NCI-H2107 treated with DMSO at 0.1 percent for 48 hours (cell line): ENCODE results near the gene ARMH2.
"Not testable (repeated sequence)": the region's sequence is repeated elsewhere in the genome, so short reads cannot be mapped to it uniquely, and the experiment has no call there.

ENCODE experiments used
- DNase-seq: peaks from one replicate; lab custom pipeline; 2025; ENCODE audit not compliant: unreplicated experiment; lab: John Stamatoyannopoulos, UW

ARMH2 gene

DNA sequence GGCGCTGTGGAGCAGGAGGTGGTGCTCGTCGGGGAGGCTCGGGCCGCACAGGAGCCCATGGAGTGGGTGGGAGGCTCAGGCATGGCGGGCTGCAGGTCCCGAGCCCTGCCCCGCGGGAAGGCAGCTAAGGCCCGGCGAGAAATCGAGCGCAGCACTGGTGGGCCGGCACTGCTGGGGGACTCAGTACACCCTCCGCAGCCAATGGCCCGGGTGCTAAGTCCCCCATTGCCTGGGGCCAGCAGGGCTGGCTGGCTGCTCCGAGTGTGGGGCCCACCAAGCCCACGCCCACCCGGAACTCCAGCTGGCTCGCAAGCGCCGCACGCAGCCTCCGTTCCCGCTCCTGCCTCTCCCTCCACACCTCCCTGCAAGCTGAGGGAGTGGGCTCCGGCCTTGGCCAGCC is 32.7 kb downstream of the ARMH2 start:
- DNase-seq = not testable (repeated sequence)

DNA sequence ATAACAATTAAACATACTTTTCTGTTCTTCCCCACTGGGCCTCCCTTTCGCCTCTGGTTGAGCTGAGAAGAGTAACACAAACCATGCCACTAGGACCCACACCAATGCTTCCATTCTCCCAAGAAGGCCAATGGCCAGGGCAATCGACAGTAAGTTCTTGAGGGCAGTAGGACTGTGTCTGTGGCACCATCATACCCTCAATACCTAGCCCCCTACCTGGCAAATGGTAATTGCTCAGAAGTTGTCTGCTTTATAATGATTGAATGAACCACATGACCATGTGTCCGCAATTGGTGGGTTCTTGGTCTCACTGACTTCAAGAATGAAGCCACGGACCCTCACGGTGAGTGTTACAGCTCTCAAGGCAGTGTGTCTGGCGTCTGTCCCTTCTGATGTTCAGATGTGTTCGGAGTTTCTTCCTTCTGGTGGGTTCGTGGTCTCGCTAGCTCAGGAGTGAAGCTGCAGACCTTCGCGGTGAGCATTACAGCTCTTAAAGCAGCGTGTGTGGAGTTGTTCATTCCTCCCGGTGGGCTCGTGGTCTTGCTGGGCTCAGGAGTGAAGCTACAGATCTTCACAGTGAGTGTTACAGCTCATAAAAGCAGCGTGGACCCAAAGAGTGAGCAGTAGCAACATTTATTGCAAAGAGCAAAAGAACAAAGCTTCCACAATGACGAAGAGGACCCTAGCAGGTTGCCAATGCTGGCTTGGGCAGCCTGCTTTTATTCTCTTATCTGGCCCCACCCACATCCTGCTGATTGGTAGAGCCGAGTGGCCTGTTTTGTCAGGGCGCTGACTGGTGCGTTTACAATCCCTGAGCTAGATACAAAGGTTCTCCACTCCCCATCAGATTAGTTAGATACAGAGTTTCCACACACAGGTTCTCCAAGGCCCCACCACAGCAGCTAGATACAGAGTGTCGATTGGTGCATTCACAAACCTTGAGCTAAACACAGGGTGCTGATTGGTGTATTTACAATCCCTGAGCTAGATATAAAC is 33.6 kb downstream of the ARMH2 start:
- not testable (repeated sequence) for DNase-seq

DNA sequence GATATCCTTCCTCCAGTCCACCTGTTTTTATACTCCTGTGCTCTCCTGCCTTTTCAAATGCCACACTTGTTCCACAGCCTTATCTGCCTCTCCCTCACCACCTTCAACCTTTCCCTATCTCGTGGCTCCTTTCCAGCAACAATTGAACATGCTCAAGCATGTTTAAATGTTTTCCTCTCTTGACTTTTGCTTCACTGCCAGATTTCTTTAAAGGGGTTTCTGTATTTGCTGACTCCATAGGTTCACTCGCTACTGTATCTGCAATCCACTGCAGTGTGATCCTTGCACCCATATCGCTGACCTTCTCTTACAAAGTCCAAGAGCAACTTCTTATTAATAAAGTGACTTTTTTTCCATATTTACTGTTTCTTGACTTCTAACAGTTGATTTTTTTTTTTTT is 35.1 kb downstream of the ARMH2 start:
- DNase-seq = no peak

DNA sequence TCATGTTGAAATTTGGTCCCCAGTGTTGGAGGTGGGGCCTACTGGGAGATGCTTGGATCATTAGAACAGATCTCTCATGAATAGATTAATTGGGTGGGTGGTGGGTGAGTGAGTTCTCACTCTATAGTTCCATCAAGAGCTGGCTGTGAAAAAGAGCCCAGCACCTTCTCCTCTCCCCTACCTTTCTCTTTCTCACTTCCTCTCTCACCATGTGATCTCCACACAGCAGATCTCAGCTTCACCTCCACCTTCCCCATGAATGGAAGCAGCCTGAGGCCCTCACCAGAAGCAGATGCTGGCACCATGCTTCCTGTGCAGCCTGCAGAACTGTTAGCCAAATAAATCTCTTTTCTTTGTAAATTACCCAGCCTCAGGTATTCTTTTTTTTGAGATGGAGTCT is 36.9 kb downstream of the ARMH2 start:
- no peak for DNase-seq

DNA sequence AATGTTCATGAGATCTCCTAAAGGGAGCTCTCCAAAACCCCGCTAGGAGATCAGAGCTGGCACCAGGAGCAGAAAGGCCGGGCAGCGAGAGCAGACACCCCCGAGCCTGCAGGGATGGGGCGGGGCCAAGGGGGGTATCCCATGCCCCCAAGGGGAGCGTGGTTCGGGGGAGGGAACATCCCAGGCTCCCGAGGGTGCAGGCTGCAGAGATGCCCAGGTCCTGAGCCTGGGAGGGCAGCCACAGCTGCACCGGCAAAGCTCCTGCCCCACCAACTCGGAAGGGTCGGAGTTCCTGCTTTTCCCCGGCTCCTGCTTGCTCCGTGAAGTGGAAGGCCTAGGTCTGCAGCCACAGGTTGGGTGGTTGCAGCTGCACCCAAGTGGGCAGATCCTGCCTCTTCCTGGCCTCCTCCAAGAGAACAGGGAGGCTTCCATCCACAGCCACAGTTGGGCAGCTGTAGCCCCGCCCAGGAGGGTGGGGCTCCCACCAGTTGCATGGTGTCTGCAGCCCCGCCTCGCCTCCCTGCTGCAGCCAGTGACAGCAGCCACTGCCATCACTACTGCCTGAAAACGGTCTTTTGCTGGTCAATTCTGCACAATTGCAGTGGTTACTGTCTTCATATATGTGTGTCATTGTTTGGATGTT is 37.4 kb downstream of the ARMH2 start:
- DNase-seq = no peak

DNA sequence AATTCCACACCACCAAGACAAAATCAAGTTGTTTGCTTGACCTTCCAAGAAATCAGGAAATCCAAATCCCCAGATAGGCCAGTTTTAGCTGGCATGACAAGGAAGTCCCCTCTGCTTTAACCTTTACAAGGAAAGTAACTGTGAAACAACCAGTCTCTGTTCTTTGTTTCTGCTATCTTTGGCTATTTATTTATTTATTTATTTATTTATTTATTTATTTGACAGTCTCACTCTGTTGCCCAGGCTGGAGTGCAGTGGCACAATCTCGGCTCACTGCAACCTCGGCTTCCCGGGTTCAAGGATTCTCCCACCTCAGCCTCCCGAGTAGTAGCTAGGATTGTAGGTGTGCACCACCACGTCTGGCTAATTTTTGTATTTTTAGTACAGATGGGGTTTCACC is 38.5 kb downstream of the ARMH2 start:
- DNase-seq = no peak

DNA sequence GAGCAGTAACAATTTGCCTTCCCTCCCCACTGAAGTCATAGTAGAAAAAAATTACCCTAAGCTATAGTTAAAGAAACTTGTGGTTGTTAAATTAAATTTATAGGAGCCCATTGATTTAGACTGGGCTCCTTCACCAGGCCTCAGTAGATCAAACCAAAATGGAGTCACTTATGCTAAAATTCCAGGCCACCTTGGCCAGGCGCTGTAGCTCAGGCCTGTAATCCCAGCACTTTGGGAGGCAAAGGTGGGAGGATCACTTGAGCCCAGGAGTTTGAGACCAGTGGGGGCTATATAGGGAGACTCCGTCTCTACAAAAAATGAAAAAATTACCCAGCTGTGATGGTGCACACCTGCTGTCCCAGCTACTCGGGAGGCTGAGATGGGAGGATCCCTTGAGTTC is 39.0 kb downstream of the ARMH2 start:
- no peak for DNase-seq

DNA sequence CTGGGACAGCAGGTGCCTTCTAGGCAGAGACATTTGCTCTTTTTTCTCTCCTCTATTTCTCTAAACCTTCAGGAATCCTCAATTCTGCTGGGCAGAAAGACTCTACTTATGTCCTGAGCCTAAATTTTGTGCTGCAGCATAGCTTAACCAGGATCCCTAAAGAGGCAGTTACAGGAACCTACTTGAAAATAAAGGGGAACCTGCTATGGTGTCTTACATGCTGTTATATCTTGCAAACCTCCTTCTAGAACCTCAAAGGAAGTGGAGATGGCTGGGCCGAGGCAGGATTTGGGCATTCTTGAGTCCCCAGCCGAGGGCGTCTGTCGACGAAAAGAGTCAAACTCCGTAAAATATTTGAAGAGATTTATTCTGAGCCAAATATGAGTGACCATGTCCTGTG is 41.1 kb downstream of the ARMH2 start:
- DNase-seq = no peak

DNA sequence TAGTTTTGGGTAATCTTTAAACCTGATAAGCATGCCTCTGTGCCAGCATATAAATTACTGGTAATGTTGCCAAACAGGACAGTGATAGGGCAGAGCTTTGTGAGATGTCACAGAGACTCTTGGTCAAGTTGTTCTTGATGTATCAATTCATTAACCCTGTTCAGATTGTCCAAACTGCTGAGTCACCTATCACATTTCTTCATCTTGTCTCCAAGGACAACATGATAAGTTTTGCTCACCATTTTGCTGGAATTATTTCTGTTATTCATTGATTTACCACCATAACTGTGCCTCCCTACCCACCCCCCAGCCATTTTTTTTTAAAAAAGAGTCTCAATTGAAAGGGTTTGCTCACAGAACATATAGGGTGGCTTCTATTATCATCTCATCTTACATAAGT is 43.4 kb downstream of the ARMH2 start:
- DNase-seq = no peak

DNA sequence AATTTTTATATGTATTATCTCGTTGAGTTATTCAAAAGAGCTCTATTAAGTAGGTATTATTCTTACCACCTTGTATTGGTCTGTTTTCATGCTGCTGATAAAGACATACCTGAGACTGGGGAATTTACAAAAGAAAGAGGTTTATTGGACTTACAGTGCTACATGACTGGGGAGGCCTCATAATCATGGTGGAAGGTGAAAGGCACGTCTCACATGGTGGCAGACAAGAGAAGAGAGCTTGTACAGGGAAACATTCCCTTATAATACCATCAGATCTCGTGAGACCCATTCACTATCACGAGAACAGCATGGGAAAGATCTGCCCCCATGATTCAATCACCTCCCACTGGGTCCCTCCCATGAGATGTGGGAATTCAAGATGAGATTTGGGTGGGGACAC is 44.3 kb downstream of the ARMH2 start:
- not testable (repeated sequence) for DNase-seq

DNA sequence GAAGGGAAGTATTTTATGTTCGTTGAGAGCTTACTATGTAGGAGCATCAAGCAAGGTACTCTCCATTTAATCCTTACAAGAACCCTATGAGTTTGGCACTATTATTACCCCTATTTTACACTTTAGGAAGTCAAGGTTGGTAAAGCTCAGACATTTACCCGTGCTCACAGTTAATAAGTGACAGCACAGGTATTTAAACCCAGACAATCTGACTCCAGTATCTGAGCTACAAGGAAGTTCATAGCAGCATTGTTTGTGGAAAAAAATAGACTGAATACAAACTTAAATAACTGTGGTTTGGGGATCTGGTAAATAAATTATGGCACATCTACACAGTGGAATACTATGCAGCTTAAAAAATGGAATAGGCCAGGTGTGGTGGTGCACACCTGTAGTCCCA is 45.2 kb downstream of the ARMH2 start:
- DNase-seq = no peak

DNA sequence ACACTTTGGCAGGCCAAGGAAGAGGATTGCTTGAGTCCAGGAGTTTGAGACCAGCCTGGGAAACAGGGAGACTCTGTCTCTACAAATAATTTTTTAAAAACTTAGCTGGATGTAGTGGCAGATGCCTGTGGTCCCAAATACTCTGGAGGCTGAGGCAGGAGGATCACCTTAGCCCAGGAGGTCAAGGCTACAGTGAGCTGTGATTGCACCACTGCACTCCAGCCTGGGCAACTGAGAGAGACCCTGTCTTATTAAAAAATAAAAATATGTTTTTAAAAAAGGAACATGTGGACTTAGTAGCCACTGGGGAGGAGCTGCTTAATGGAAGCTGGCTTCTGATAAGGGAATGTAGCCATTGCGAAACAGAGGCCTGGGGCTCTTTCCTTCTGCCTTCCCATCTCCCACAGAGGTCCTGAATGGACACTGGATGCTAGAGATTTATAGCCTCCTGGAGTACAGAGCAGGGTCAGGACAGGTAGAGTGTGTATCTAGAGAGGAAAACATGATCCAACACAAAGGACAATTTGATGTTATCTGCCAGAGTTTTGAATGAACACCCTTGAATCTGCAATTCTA is 45.7 kb downstream of the ARMH2 start:
- no peak for DNase-seq

DNA sequence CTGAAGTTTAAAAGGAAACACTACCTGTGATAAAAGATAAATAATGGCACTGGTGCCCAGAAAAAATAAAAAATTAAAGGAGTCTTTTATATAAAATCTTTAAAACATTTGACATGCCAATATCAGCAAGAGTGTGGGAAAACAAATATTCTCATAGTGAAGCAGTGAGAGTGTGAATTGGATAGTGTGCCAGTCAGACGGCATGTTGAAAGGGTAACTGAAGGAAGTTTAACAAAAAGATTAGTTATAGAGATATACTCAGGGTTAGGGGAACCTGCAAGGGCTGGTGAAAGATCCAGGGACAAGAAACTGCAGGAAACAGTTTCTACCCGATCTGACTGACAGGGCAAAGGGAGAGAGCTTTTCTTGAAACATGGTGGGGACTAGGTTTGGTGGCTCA is 46.2 kb downstream of the ARMH2 start:
- no peak for DNase-seq

DNA sequence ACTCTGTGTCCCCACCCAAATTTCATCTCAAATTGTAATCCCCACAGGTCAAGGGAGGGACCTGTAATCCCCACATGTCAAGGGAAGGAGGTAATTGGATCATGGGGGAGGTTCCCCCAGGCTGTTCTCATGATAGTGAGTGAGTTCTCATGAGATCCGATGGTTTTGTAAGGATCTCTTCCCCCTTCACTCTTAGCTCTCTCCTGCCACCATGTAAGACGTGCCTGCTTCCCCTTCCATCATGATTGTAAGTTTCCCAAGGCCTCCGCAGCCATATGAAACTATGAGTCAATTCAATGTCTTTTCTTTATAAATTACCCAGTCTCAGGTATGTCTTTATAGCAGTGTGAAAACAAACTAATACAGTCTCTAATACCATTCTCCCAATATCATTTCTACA is 47.8 kb downstream of the ARMH2 start:
- not testable (repeated sequence) for DNase-seq

DNA sequence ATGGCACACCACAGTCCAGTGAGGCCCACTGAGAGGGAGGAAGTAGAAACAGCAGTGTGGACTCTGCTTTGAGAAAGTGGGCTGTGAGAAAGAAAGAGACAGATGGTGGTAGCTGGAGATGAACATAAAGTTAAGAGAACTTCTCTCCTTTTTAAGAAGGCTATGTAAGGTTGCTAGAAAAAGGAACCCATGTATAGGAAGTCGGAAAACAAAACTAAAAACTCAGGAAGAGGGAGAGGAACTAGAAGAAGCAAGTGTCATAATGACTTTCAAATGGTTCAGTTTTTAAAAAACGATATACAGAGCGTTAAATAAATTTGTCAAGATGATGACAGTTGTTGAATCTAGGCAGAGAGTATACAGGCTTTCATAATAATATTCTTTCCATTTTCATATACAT is 49.4 kb downstream of the ARMH2 start:
- DNase-seq = no peak
